GM19035 (cell line): Measurements from ENCODE around the gene TASP1.
"Not testable (repeated sequence)": the region's sequence is repeated elsewhere in the genome, so short reads cannot be mapped to it uniquely, and the experiment has no call there.

Source experiments
- ATAC-seq: cut with Tn5 transposase; IDR thresholded peaks from one replicate; pipeline ENCODE4 v1.9.1; 2021; ENCODE audit not compliant: unreplicated experiment

Gene TASP1

DNA sequence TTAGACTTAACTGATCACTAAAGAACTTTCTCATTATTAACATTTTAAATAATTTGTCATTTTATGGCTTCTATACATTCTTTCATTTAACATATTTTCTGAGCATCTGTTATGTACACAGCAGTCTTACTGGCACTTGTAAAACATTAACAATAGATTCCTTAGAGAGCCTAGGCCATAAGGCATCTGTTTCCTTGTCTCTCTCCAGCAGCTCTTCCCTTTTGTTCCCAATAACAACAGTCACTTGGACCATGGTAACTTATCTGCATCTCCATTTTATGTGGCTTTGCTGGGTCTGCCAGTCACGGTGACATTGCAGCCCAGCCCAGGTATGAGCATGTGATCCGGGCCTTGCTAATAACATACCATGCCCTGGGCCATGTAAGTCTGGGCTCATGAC lies 11.7 kb upstream of the TASP1 start:
- ATAC-seq = no peak

DNA sequence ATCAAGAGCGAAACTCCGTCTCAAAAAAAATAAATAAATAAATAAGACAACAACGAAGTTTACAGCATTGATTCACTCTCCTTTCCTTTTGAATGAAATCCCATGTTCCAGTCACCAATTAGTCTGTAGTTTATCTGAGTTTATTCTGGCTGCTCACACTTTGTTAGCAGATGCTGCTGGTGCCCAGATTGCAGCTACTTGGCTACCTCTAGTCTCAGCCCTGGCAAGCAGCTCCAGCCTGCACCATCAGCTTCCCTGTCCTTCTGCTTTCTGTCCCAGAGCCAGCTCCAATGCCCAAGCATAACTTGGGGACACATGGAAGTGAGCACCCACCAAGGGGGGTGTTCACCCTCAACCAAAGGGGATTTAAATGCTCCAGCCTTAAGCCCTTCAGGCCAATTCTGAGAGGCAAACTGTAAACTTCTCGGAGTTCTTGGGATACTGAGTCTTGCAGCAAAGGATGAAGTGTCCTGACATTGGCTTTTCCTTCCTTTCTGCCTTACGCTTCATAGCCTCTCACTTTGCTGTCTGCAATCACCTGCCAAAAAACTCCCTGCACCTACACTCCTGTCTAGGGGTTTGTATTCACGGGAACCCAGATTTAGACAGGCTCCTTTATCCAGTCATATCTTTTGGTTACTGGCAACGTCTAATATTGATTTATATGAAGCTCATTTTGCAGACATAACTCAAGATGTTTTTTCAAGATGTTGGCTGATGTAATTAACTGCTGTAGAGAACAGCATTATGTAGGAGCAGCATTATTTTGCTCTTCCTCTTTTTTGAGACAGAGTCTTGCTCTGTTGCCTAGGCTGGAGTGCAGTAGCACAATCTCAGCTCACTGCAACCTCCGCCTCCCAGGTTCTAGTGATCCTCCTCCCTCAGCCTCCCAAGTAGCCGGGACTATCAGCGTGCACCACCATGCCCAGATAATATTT lies 9.8 kb upstream of the TASP1 start:
- no peak for ATAC-seq

DNA sequence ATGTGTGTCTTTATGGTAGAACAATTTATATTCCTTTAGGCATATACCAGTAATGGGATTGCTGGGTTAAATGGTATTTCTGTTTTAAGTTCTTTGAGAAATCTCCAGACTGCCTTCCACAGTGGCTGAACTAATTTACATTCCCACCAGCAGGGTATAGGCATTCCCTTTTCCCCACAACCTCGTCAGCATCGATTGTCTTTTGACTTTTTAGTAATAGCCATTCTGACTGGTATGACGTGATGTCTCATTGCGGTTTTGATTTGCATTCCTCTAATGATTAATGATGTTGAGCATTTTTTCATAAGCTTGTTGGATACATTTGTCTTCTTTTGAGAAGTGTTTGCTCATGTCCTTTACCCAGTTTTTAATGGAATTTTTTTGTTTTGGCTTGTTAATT lies 5.3 kb upstream of the TASP1 start:
- ATAC-seq = no peak

DNA sequence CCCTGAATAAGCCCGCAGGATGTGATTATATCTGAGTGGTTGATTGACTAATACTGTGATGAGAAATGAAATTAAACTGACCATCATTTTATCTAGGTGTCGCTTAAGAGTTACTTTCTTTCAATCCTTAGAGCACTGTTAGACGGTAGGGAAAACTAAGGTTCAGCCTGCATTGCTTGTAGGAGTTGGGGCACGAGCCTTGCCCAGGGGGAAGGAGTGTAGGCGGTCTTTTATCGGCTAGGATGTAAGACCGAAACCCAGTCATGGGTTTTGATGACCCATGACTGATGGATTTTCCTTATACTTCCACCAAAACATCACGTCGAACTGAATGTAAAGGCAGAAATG lies 392 bp upstream of the TASP1 start:
- ATAC-seq = peak; percentile 28

DNA sequence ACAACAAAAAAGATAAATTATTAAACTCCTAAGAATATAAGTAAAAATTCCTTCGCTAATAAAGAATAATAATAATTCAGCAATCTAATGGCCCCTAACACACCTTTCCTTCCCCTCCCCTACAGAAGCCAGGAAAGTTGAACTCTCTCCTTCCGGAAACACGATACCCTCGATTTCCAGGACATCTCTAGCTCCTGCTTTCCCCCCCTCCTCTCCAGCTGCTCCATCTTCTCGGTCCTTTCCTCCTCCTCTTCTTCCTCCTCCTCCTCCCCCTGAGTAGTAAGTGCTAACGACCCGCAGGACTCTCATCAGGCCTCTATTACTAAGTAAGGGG lies 603 bp downstream of the TASP1 start:
- no peak for ATAC-seq

DNA sequence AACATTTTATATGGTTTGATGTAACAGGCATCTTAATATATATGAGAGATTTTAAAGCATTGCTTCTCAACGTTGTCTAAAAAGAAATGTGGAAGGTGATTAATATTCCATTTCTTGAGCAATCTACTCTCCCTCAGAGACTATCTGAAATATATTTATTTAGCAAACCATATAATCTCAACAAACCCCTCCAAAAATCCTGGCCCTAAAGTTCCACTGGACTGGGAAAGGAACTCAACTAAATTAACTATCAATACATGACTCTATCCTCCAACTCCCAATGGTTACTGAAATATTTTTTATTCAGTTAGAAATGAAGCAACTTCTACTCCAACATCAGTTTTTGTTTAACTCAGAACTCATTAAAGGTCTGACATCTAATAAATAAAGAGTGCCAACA lies 6.3 kb downstream of the TASP1 start:
- no peak for ATAC-seq

DNA sequence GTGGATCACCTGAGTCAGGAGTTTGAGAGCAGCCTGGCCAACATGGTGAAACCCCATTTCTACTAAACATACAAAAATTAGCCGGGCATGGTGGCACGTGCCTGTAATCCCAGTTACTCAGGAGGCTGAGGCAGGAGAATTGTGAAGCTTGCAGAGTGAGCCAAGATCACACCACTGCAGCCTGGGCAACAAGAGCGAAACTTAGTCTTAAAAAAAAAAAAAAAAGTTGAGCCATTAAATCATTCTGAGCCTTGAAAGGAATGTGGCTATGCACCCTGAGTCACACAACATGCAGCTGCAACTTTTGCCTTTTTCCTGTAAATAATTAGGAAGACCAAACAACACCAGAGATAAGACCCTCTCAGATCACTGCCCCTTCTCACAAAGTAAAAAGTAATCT lies 11.2 kb downstream of the TASP1 start:
- ATAC-seq = not testable (repeated sequence)

DNA sequence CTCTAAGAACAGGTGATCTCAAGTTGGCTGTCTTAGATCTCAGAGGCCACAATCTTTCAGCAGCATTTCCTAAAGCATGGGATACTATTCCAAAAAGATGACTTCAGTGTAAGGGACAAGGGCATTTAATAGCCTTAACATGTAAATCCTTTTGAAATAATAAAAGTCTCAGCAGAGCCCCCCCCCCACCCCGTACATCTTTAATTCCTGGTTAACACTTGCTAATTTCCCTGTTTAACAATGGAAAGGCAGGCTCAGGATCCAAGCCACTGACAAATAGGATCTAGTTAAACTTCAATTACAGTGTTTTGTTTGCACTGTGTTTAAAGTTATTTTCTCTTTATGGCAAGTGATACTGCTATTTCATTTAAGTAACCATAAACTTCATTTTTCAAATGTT lies 12.0 kb downstream of the TASP1 start:
- no peak for ATAC-seq

DNA sequence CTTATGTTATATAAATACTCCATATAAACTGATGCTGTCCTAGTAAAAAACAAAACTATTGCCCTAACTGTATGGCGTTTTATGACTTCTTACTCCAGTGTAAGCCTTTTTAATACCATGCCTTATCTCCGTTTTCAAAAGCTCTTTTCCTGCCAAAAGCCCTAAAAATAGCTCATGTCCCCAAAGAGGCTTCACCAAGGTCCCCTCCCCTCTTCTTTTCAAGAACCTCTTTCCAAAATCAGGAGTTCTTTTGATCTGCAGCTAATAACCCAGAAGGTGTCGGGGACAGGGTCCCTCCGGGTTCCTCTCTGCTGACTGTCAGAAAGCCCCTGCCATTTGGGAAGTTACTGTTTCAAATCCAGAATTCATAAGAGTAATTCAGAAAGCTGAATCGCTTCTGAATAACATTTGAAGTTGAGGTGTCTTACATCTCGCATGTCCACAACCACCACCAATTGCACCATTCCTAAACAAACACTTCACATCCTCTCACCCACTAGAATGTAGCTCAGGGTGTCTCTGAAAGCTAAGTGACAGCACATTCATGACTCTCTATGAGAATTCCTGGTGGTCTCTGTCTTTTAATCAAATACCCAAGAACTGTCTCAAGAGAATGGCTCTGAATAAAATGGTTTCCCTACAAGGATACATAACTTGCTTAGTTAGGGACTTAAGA lies 13.3 kb downstream of the TASP1 start:
- ATAC-seq = no peak

DNA sequence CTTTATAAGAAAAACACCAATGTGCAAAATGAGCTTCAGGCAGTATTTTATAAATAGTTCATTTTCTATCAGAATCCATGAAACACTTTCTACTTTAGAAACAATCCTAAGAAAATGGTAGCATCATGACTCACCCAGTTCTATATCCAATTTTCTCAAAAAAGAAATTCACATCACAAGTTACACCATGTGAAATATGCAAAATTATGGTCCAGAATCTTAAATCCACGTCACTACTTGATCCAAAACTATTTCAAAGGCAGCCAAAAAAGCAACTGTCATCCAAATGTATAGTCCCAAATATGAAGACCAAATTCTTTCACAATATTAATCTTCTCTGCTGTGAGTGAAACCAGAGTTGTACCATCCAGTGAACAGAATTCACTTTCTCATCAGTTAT lies 19.3 kb downstream of the TASP1 start:
- ATAC-seq = not testable (repeated sequence)

DNA sequence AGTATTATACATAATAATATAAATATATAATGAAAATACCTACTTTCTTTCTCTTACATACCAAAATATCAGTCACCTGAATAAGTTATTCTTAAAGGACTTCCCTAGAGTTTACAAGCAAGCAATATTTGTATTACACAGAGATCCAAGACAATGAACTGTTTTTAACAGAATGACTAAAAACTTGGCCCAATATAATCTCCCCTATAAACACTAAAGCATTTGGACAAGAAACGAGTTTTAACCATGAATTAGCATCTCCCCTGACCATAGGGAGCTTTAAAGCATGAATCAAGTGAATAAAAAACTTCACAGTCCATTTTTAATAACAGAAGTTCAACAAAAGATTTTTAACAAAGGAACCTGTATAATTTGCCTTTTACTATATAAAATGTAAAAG lies 20.3 kb downstream of the TASP1 start:
- not testable (repeated sequence) for ATAC-seq

DNA sequence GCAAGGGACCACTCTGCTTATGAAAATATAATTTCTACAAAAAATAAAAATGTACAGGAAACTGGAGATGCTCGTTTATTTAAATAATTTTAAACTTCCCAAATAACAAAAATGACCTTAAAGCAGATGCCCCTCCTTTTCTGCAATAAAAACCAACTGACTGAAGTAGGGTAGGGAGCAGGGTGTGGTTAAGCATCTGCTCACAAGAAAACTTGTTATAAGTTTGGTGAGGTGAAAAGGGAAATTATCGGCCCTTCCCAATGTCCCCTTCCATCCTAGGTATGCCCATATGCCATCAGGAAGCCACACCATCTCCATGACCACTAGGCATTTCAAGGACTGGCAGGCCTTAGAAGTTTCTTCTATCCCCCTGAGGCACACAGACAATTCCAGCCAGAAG lies 21.1 kb downstream of the TASP1 start:
- not testable (repeated sequence) for ATAC-seq

DNA sequence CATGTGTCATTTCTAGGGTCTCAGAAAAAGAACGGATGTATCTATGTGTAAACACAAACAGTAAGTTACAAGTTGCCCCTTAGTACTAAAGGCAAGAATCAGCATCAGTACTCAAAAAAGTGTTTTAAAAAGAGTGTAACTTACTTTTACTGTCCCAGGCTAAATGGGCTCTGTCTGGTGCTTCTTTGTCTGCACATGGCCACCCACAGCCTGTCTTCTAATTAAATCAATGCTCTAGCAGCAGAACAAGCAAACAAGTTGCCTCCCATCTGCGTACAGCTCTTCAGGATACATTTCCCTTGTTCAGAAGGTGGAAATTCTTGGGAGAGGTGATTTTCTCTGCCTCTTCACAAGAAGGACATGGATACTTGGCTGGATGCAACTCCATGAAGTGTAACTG lies 22.0 kb downstream of the TASP1 start:
- not testable (repeated sequence) for ATAC-seq

DNA sequence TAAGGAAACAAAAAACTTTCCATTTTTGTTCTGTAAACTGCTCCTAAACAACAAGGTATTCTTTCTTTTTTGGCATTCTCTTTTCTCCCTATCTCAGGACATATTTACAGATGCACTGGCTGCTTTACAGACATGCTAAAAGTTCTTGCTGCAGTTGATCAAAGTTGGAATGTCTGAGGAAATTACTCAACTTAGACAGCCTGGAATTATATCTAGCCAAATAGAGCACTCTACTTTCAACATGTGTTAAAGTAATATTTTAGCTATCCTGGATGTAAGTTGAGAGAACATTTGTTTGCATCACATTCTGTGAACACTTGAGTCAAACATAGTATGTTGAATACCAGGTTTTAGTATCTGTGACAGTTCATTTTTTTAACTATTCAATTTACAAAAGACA lies 24.8 kb downstream of the TASP1 start:
- ATAC-seq = no peak

DNA sequence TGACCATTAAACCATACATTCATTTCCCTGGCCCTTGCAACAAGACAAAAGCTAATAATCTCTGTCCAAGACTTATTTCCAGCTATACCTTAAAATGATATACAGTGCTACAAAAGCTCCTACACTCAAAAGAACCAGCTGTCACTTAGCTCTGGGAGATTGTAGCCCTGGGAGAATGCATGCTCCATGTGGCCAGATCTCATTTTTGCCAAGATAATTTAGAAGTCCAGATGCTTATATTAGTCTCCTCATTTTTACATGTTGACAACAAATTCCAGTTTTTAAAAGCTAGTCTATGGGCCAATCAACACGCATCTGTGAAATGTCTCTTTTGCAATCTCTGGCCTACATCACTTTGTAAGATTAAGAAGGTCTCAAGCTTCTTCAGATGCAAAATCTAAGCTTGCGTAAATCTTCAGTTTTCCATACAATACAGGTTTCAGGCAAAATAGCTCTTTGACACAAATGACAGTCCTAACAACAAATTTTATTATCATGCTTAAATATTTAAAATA lies 27.1 kb downstream of the TASP1 start:
- ATAC-seq = no peak

DNA sequence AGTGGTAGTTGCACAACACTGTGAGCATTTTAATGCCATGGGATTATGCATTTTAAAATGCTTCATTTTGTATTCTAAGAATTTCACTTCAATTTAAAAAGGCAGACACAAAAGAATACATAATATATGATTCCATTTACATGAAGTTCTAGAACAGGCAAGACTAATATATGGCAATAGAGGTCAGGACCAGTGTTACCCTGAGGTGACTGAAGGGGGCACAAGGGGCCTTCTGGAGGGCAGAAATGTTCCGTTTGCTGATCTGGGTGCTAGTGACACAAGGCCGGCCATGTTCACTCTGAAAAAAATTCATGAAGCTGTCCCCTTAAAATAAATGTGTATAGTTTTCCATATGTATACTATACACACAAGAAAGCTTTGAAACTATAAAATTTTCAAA lies 28.5 kb downstream of the TASP1 start:
- ATAC-seq = no peak

DNA sequence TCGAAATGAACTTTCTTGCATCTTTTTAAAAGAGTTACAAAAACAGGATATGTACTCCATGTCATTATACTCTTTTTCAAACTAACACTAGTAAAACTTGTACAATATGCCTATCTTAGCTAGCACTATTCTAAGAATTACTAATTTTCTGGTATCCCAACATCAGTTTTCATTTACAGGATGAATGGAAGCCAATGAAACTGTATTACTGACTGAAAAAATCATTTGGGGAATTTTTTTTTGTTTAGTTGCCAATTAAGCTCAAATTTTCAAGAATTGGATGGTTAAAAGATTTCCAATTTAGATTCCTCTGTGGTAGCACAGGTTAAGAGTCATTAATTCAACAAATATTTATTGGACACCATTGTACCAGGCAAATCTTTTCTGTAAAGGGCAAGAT lies 30.7 kb downstream of the TASP1 start:
- ATAC-seq = no peak

DNA sequence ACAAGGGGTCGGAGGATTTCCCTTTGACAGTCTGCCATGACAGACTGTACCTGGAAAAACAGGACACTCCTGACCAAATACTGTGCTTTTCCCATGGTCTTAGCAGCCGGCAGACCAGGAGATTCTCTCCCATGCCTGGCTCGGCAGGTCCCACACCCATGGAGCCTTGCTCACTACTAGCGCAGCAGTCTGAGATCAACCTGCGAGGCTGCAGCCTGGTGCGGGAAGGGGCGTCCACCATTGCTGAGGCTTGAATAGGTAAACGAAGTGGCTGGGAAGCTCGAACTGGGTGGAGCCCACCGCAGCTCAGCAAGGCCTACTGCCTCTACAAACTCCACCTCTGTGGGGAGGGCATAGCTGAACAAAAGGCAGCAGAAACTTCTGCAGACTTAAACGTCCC lies 45.3 kb downstream of the TASP1 start:
- ATAC-seq = not testable (repeated sequence)

DNA sequence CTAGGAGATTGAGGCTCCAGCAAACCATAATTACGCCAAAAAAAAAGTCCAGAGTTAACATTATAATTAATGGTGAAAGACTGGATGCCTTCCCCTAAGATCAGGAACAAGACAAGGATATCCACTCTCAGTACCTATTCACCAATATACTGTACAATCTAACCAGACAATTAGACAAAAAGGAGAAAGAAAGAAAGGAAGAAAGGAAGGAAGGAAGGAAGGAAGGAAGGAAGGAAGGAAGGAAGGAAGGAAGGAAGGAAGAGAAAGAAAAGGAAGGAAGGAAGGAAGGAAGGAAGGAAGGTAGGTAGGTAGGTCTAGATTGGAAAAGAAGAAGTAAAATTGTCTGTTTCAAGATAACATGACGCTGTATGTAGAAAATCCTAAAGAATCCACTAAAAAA lies 50.7 kb downstream of the TASP1 start:
- ATAC-seq = no peak

DNA sequence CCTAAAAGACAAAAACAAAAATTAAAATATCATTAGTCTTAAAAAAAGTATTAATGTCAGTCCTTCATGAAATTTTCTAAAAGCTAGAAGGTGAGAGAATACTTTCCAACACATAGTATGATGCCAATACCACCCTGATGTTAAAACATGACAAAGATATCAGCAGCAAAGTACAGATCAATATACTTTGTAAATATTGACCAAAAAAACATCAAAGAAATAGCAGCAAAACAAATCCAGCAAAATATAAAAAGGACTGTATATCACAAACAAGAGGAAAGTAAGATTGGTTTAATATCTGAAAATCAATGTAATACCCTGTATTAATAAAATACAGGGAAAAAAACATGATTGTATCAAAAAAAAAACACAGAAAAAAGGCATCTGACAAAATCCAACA lies 51.4 kb downstream of the TASP1 start:
- no peak for ATAC-seq

DNA sequence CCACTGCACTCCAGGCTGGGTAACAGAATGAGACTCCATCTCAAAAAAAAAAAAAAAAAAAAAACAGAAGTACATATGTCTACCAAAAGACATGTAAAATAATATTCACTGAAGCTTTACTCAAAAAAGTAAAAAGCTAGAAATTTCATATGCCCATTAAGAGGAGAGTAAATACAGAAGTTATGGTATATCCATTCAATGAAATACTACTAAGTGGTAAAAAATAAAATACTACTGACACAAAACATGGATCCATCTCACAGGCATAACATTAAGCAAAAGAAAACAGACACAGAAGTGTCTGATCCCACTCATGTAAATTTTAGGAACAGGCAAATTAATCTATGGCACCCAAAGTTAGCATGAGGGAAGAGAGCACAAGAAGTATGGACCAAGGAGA lies 52.6 kb downstream of the TASP1 start:
- ATAC-seq = no peak

DNA sequence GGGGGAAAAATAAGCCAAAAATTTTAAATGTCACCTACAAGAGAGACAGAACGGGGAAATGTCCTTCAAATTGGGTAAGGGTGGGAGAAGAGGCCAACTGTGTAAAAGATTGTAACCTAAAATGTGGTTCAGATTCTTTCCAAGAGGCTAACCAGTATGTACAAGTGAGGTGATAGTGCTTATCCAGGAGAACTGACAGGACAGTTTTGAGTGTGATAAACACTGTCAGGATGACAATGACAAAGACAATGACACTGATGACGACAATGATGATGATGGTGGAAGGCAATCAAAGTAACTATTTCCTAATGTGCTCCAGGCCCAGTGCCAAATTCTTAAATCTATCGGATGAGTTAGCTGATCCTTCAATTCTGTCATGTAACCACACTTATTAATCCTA lies 57.3 kb downstream of the TASP1 start:
- no peak for ATAC-seq
